DND-41 (cell line): ENCODE data around the gene TNRC6B.

Source experiments
- ATAC-seq: fragments of 200-7000 bp; cut with Tn5 transposase; 3 replicates; pipeline ENCODE4 v1.9.1; 2021; ENCODE audit warnings: low read depth; ENCODE audit not compliant: insufficient read depth
- DNase-seq: peaks from one replicate; pipeline ENCODE4 v3.0.0-alpha.2; 2020
- H2AFZ ChIP-seq: 2 replicates; pipeline ENCODE4 v1.6.0; 2012; ENCODE audit warnings: low read depth, low read length
- H3K27ac ChIP-seq: 2 replicates; pipeline ENCODE4 v1.5.1; 2012; ENCODE audit warnings: low read length, inconsistent platforms
- H3K27me3 ChIP-seq: fragments of 200-600 bp; sonication (generic); 2 replicates; pipeline ENCODE4 v1.6.0; 2012; ENCODE audit warnings: low read length, mild to moderate bottlenecking, inconsistent platforms; ENCODE audit not compliant: insufficient read depth, poor library complexity
- H3K36me3 ChIP-seq: 2 replicates; pipeline ENCODE4 v1.5.1; 2012; ENCODE audit warnings: low read length, inconsistent platforms; ENCODE audit not compliant: insufficient read depth
- H3K4me1 ChIP-seq: 2 replicates; pipeline ENCODE4 v1.5.1; 2012; ENCODE audit warnings: mild to moderate bottlenecking, low read length; ENCODE audit not compliant: insufficient read depth
- H3K4me2 ChIP-seq: 2 replicates; pipeline ENCODE4 v1.6.0; 2012; ENCODE audit warnings: mild to moderate bottlenecking, moderate library complexity, low read length, inconsistent platforms; ENCODE audit not compliant: insufficient read depth
- H3K4me3 ChIP-seq, 2 experiments: fragments of 200-600 bp in 1 of 2; shearing (Covaris generic) in 1 of 2; 2 replicates each; pipeline ENCODE4 v1.5.1; 2012 to 2016; ENCODE audit warnings: inconsistent platforms in 2 of 2, low read length in 2 of 2, mild to moderate bottlenecking in 2 of 2, low read depth in 1 of 2, moderate library complexity in 1 of 2
- H3K79me2 ChIP-seq: 2 replicates; pipeline ENCODE4 v1.6.0; 2012; ENCODE audit warnings: low read length, inconsistent platforms; ENCODE audit not compliant: insufficient read depth
- H3K9ac ChIP-seq: 2 replicates; pipeline ENCODE4 v1.6.0; 2012; ENCODE audit warnings: low read depth, mild to moderate bottlenecking, inconsistent platforms, low read length, moderate library complexity
- H3K9me3 ChIP-seq: 2 replicates; pipeline ENCODE4 v1.5.1; 2012; ENCODE audit warnings: low read length, moderate library complexity, mild to moderate bottlenecking, inconsistent platforms; ENCODE audit not compliant: insufficient read depth, severe bottlenecking
- H4K20me1 ChIP-seq: 2 replicates; pipeline ENCODE4 v1.6.0; 2012; ENCODE audit warnings: low read length; ENCODE audit not compliant: insufficient read depth
- CTCF ChIP-seq: IDR thresholded peaks from 2 replicates; pipeline ENCODE4 v1.5.1; 2012; ENCODE audit warnings: borderline replicate concordance, low read length, moderate library complexity, mild to moderate bottlenecking; ENCODE audit not compliant: poor library complexity, severe bottlenecking; ENCODE audit errors: extremely low read depth
- EZH2 ChIP-seq: IDR thresholded peaks from 3 replicates; pipeline ENCODE4 v1.6.1; 2012; ENCODE audit warnings: borderline replicate concordance, low read depth, mild to moderate bottlenecking, moderate library complexity, low read length, inconsistent platforms; ENCODE audit not compliant: severe bottlenecking

The TNRC6B gene

DNA sequence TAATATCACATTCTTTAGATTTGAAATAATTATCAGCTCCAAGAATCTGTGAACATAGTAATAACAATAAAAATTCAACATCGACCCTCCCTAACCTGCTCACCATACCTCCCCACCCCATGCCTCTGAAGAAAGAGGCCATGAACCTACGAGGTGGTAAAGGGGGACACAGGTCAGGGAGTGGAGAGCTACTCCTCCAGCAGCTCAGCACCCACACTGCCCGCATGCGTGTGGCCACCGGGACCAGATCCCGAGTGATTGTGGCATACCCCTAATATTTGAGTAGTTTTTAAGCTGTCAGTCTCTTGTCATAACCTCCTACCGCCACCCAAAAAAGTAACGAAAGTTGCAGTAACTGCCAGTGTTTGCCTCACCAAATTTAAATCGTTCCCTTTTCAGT lies 151.7 kb downstream of the TNRC6B start:
- H4K20me1 ChIP-seq = no peaks in the 10 kb centered on the region
- H3K79me2 ChIP-seq = no peaks in the 10 kb centered on the region
- H3K4me1 ChIP-seq = peaks cover 22% of the 10 kb centered on the region
- H3K4me3 ChIP-seq = no peak overlapping the region
- H3K9ac ChIP-seq = no peak overlapping the region
- DNase-seq (no peak), ATAC-seq (no peak)
- no peaks in the 10 kb centered on the region for H3K27me3 ChIP-seq
- H3K4me2 ChIP-seq = no peak overlapping the region
- no peak for TF ChIP-seq EZH2
- no peak for TF ChIP-seq CTCF
- no peak overlapping the region for H2AFZ ChIP-seq
- no peak overlapping the region for H3K27ac ChIP-seq
- no peaks in the 10 kb centered on the region for H3K9me3 ChIP-seq
- peaks cover 35% of the 10 kb centered on the region for H3K36me3 ChIP-seq

GRCh38 chr22:40330086-40330485 lies 152.4 kb downstream of the TNRC6B start:
- Histone ChIP-seq H3K9me3 (no peaks in the 10 kb centered on the region), H3K9ac (no peak overlapping the region), H3K36me3 (peaks cover 31% of the 10 kb centered on the region), H3K27me3 (no peaks in the 10 kb centered on the region), H3K79me2 (no peaks in the 10 kb centered on the region), H2AFZ (no peak overlapping the region), H4K20me1 (no peaks in the 10 kb centered on the region), H3K4me2 (no peak overlapping the region), H3K27ac (no peak overlapping the region), H3K4me3 (no peak overlapping the region), H3K4me1 (peaks cover 28% of the 10 kb centered on the region)
- DNase-seq (no peak), ATAC-seq (no peak)
- TF ChIP-seq EZH2 (no peak), CTCF (no peak)

- H3K9me3 ChIP-seq = no peaks in the 10 kb centered on the region
- no peak overlapping the region for H3K27ac ChIP-seq
- no peaks in the 10 kb centered on the region for H4K20me1 ChIP-seq
- TF ChIP-seq CTCF = no peak
- no peak for TF ChIP-seq EZH2
- H3K36me3 ChIP-seq = peaks cover 26% of the 10 kb centered on the region
- H3K27me3 ChIP-seq = no peaks in the 10 kb centered on the region
- no peak overlapping the region for H3K4me2 ChIP-seq
- H3K9ac ChIP-seq = no peak overlapping the region
- no peak for DNase-seq
- H2AFZ ChIP-seq = no peak overlapping the region
- H3K4me1 ChIP-seq = peaks cover 33% of the 10 kb centered on the region
- no peaks in the 10 kb centered on the region for H3K79me2 ChIP-seq
- no peak overlapping the region for H3K4me3 ChIP-seq
- ATAC-seq = no peak
Measured at GRCh38 chr22:40330615-40331014, 152.9 kb downstream of the TNRC6B start.

DNA sequence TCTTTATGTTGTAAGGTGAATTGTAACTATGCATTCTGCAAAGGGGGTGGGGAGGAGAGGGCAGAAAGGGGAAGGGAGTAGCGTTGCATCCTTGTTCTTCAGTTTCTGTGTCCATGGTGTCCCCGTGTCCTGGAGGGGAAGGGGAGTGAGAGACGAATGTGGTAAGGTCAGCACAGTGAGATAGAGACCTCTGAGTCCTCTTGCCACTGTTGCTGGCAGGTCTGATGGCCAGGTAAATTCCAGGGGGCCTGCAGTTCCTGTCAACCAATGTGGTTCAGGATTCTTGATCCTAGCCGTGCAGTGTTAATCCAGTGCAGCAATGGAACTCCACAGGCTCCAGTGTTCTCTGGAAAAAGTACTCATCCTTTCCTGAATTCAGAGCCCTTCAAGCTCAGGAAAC lies 154.0 kb downstream of the TNRC6B start:
- H3K4me2 ChIP-seq = no peak overlapping the region
- H3K79me2 ChIP-seq = no peaks in the 10 kb centered on the region
- H3K9me3 ChIP-seq = no peaks in the 10 kb centered on the region
- H2AFZ ChIP-seq = no peak overlapping the region
- no peak for TF ChIP-seq EZH2
- DNase-seq (no peak), ATAC-seq (no peak)
- no peak overlapping the region for H3K9ac ChIP-seq
- no peak overlapping the region for H3K4me3 ChIP-seq
- H3K36me3 ChIP-seq = peaks cover 23% of the 10 kb centered on the region
- H3K4me1 ChIP-seq = peaks cover 36% of the 10 kb centered on the region
- no peaks in the 10 kb centered on the region for H4K20me1 ChIP-seq
- H3K27ac ChIP-seq = no peak overlapping the region
- no peaks in the 10 kb centered on the region for H3K27me3 ChIP-seq
